HepG2 (cell line): ENCODE results near the gene OR2S2. TPM values are rescaled to one million over a fixed set of nuclear protein-coding genes. Genes with fewer than 3 reads are reported as not detected.
A peak's percentile ranks its signal among the peaks of the same experiment; 100 is the strongest.
"Not testable (repeated sequence)": the region's sequence is repeated elsewhere in the genome, so short reads cannot be mapped to it uniquely, and the experiment has no call there.

Experiments
- ATAC-seq: fragments of 200-7000 bp; cut with Tn5 transposase; 3 replicates; pipeline ENCODE4 v1.9.1; 2020; ENCODE audit warnings: mild to moderate bottlenecking, moderate library complexity
- BruUV-seq: library from RNA; stranded (reverse); fragments of 400-500 nt; replicated peaks from 2 replicates; lab custom pipeline; 2021; lab: Mats Ljungman, UMichigan
- CTCF ChIA-PET: fragments of 300-600 bp; formaldehyde crosslinking; extraction: SDS; loops from one replicate; lab custom pipeline; 2021; ENCODE audit warnings: low total read pairs, inconsistent platforms, low intra/inter-chr PET ratio; lab: Yijun Ruan, JAX
- POLR2A ChIA-PET: fragments of 350-600 bp; sonication (Branson Sonifier 250); formaldehyde crosslinking; loops from one replicate; lab custom pipeline; 2020; ENCODE audit warnings: antibody characterized with exemption, inconsistent platforms; lab: Yijun Ruan, JAX
- DNase-seq: peaks from one replicate; pipeline ENCODE4 v3.0.0-alpha.2; 2015; ENCODE audit warnings: low spot score
- FAIRE-seq: peaks from 3 replicates; lab custom pipeline; 2011; peaks lifted over from hg19 to GRCh38; lab: Jason Lieb, UNC
- H2AFZ ChIP-seq: one replicate; pipeline ENCODE4 v1.6.1; 2011; ENCODE audit warnings: low read length, inconsistent platforms
- H3K27ac ChIP-seq: fragments of 300-600 bp; 3 replicates; pipeline ENCODE4 v1.8.0; 2011; ENCODE audit warnings: mixed run types, mild to moderate bottlenecking, mixed read lengths, low read length, inconsistent platforms; ENCODE audit not compliant: insufficient read depth; ENCODE audit errors: extremely low read length
- H3K27me3 ChIP-seq, 2 experiments: fragments of 200-600 bp in 1 of 2; 2 replicates in 1 of 2; 3 replicates in 1 of 2; pipeline versions ENCODE4 v1.6.0 to v1.8.0; 2011; ENCODE audit warnings: low read length in 2 of 2, mild to moderate bottlenecking in 2 of 2, moderate library complexity in 2 of 2, inconsistent platforms in 1 of 2; ENCODE audit not compliant: insufficient read depth in 2 of 2, control insufficient read depth in 1 of 2
- H3K36me3 ChIP-seq, 2 experiments: fragments of 200-600 bp in 1 of 2; replicated peaks in 1 of 2; 2 replicates in 1 of 2; 3 replicates in 1 of 2; pipeline versions ENCODE4 v1.5.1 to v1.8.0; 2011; ENCODE audit warnings: low read length in 2 of 2, inconsistent platforms in 1 of 2; ENCODE audit not compliant: insufficient read depth in 2 of 2, control insufficient read depth in 1 of 2
- H3K4me1 ChIP-seq: 2 replicates; pipeline ENCODE4 v1.5.1; 2012; ENCODE audit warnings: low read length, inconsistent platforms; ENCODE audit not compliant: insufficient read depth
- H3K4me2 ChIP-seq: 2 replicates; pipeline ENCODE4 v1.6.0; 2011; ENCODE audit warnings: low read depth, low read length, inconsistent platforms
- H3K4me3 ChIP-seq, 3 experiments: fragments of 200-600 bp in 1 of 3; sonication (generic), shearing (Covaris generic) in 1 of 3; replicated peaks in 1 of 3; 2 replicates each; pipeline ENCODE4 v1.5.1; 2011 to 2016; ENCODE audit warnings: low read length in 3 of 3, inconsistent platforms in 2 of 3, low read depth in 2 of 3, mild to moderate bottlenecking in 2 of 3, control low read depth in 1 of 3, mixed read lengths in 1 of 3; ENCODE audit not compliant: insufficient read depth in 1 of 3
- H3K79me2 ChIP-seq: one replicate; pipeline ENCODE4 v1.6.1; 2011; ENCODE audit warnings: low read length, inconsistent platforms; ENCODE audit not compliant: insufficient read depth
- H3K9ac ChIP-seq: 2 replicates; pipeline ENCODE4 v1.6.0; 2011; ENCODE audit warnings: mild to moderate bottlenecking, low read depth, low read length, inconsistent platforms; ENCODE audit not compliant: insufficient read depth
- H3K9me3 ChIP-seq: 2 replicates; pipeline ENCODE4 v1.5.1; 2012; ENCODE audit warnings: mild to moderate bottlenecking, low read length
- H4K20me1 ChIP-seq: 2 replicates; pipeline ENCODE4 v1.6.0; 2011; ENCODE audit warnings: inconsistent platforms, mild to moderate bottlenecking, low read length, moderate library complexity; ENCODE audit not compliant: insufficient read depth
- CHD4 ChIP-seq: fragments of 200-600 bp; sonication (generic); IDR thresholded peaks from 2 replicates; pipeline ENCODE4 v1.7.0; 2017; ENCODE audit warnings: mild to moderate bottlenecking, low read length, borderline replicate concordance
- GABPA ChIP-seq, 2 experiments: IDR thresholded peaks; 2 replicates each; pipeline ENCODE4 v1.6.1; 2011 to 2016; ENCODE audit warnings: low read depth in 2 of 2, low read length in 1 of 2, missing biosample characterization in 1 of 2, missing genetic modification characterization in 1 of 2
- ZNF646 ChIP-seq: sonication (generic); formaldehyde crosslinking; IDR thresholded peaks from 2 replicates; pipeline ENCODE4 v1.9.0; 2021; ENCODE audit warnings: mild to moderate bottlenecking, missing genetic modification reagents
- in situ Hi-C: cut with HindIII; loops from 2 replicates; pipeline ENCODE4 v1.10.0; 2017; ENCODE audit warnings: low pct_unique_long_range_greater_than_20kb; ENCODE audit not compliant: extremely low pct_ligation_motif_present
- intact Hi-C: fragments of 100-400 bp; cut with micrococcal nuclease; formaldehyde crosslinking; loops from one replicate; pipeline ENCODE4 v1.10.0; 2022; ENCODE audit not compliant: unreplicated experiment
- polyA plus RNA-seq, 8 experiments: library from polyadenylated mRNA; depleted of rRNA in 3 of 8; stranded (reverse) in 7 of 8; unstranded in 1 of 8; fragments of >200 nt; fragmentation: Illumina TruSeq in 4 of 8; extraction: Trizol in 4 of 8; gene quantifications; 2 replicates each; pipeline versions ENCODE4 v1.2.1 to v1.2.3, GENCODE V29; 2011 to 2016; ENCODE audit warnings: low read depth in 4 of 8, missing spikeins in 1 of 8, mixed read lengths in 1 of 8; ENCODE audit not compliant: insufficient read depth in 1 of 8
- total RNA-seq, 5 experiments: library from RNA; depleted of rRNA; stranded (reverse); fragments of >200 nt; fragmentation: Illumina TruSeq; extraction: Trizol; gene quantifications; 2 replicates each; pipeline ENCODE4 v1.2.3, GENCODE V29; 2016; ENCODE audit warnings: low read depth in 1 of 5

The OR2S2 gene
- total and polyA plus RNA-seq, 2 of the 13 experiments (the other 11 are each of a cell fraction or from before 2014, with no cell fraction given), result not detected

GRCh38 chr9:35914301-35914807 is 43.6 kb downstream of the OR2S2 start (continued):
- TF ChIP-seq GABPA (IDR thresholded peaks at IDR 0.05; ENCODE audit: low read depth, low read length), result peak; percentile 23; the same call in 1 of the 2 replicates
- peak; percentile 70 for TF ChIP-seq GABPA (CRISPR knock-in tag; IDR thresholded peaks at IDR 0.05; ENCODE audit: low read depth)

GRCh38 chr9:35913429-35913828 is 44.5 kb downstream of the OR2S2 start:
- H4K20me1 ChIP-seq, BruUV-seq, H3K79me2 ChIP-seq, H3K27ac ChIP-seq, POLR2A ChIA-PET, H3K4me3 ChIP-seq, H3K36me3 ChIP-seq, H3K27me3 ChIP-seq, ATAC-seq, H2AFZ ChIP-seq, CTCF ChIA-PET, H3K9ac ChIP-seq, intact Hi-C loops, in situ Hi-C loops, DNase-seq, H3K9me3 ChIP-seq: not testable (repeated sequence)
- FAIRE-seq, result peak; percentile 37
- Histone ChIP-seq H3K4me2 (0 out of 2 replicates have a peak overlapping the region, but pooled peaks have one; percentile 13), H3K4me1 (peaks cover 69% of the 10 kb centered on the region)
- TF ChIP-seq CHD4 (0 out of 2 replicates have a peak, but pooled peaks have one; percentile 82), ZNF646 (CRISPR knock-in tag) (peak; percentile 84; the same call in 1 of the 2 replicates)
